HK-2 (cell line): Measurements from ENCODE around the gene STPG3.
"Not testable (repeated sequence)": the region's sequence is repeated elsewhere in the genome, so short reads cannot be mapped to it uniquely, and the experiment has no call there.

Experiments used
- DNase-seq: peaks from one replicate; pipeline ENCODE4 v3.0.0-alpha.2; 2018; ENCODE audit not compliant: unreplicated experiment

Gene STPG3

GRCh38 chr9:137244486-137245449 lies 6.3 kb upstream of the STPG3 start:
- no peak for DNase-seq

GRCh38 chr9:137245450-137246421 lies 5.3 kb upstream of the STPG3 start:
- DNase-seq = no peak

GRCh38 chr9:137247135-137247915 lies 3.8 kb upstream of the STPG3 start:
- no peak for DNase-seq

GRCh38 chr9:137247916-137248175 lies 3.2 kb upstream of the STPG3 start:
- no peak for DNase-seq

GRCh38 chr9:137250329-137251193 lies 525 bp upstream of the STPG3 start:
- DNase-seq = no peak

GRCh38 chr9:137251490-137252268 lies 593 bp downstream of the STPG3 start:
- no peak for DNase-seq

GRCh38 chr9:137252555-137253506 lies 1.7 kb downstream of the STPG3 start:
- DNase-seq = no peak

GRCh38 chr9:137253717-137254623 lies 2.9 kb downstream of the STPG3 start:
- no peak for DNase-seq

GRCh38 chr9:137254624-137255447 lies 3.8 kb downstream of the STPG3 start, which contains the start of gene NELFB:
Gene NELFB (plus strand): TSS chr9:137255327.
- peak; percentile 96 for DNase-seq

GRCh38 chr9:137255448-137256114 lies 4.5 kb downstream of the STPG3 start:
- peak; percentile 71 for DNase-seq

GRCh38 chr9:137256362-137256761 lies 5.3 kb downstream of the STPG3 start:
- DNase-seq = no peak

GRCh38 chr9:137256856-137257255 lies 5.8 kb downstream of the STPG3 start:
- DNase-seq = no peak

GRCh38 chr9:137262173-137262908 lies 11.3 kb downstream of the STPG3 start:
- DNase-seq = not testable (repeated sequence)

- no peak for DNase-seq
Measured at GRCh38 chr9:137262909-137263285, 11.8 kb downstream of the STPG3 start.

GRCh38 chr9:137263506-137263905 lies 12.4 kb downstream of the STPG3 start:
- no peak for DNase-seq

GRCh38 chr9:137264067-137264466 lies 13.0 kb downstream of the STPG3 start:
- DNase-seq = no peak
